Measurements from ENCODE around the gene NRXN3. TPM values are rescaled to one million over a fixed set of nuclear protein-coding genes. Genes with fewer than 3 reads are reported as not detected.
A peak's percentile ranks its signal among the peaks of the same experiment; 100 is the strongest.

NRXN3 gene
- total RNA-seq, 1 donor, result 0.27 TPM

- DNase-seq (ENCODE audit: low read depth in 2 of 3, low spot score in 2 of 3), result peak in 1 of 3 donors; percentile 28
Measured at GRCh38 chr14:79037106-79037505, 866.9 kb downstream of the NRXN3 start.

- DNase-seq (ENCODE audit: low read depth in 2 of 3, low spot score in 2 of 3), result peak in 1 of 3 donors; percentile 11
Measured at GRCh38 chr14:79037593-79037992, 867.4 kb downstream of the NRXN3 start.

GRCh38 chr14:79040790-79041189, 870.6 kb downstream of the NRXN3 start:
- DNase-seq (ENCODE audit: low read depth in 2 of 3, low spot score in 2 of 3), result no peak

GRCh38 chr14:79043194-79043889, 873.2 kb downstream of the NRXN3 start:
- DNase-seq (ENCODE audit: low read depth in 2 of 3, low spot score in 2 of 3), result no peak

GRCh38 chr14:79044894-79045624, 874.9 kb downstream of the NRXN3 start:
- DNase-seq (ENCODE audit: low read depth in 2 of 3, low spot score in 2 of 3), result no peak

- DNase-seq (ENCODE audit: low read depth in 2 of 3, low spot score in 2 of 3), result no peak
Measured at GRCh38 chr14:79050787-79051727, 880.9 kb downstream of the NRXN3 start.

GRCh38 chr14:79051742-79052141, 881.6 kb downstream of the NRXN3 start:
- DNase-seq (ENCODE audit: low read depth in 2 of 3, low spot score in 2 of 3), result no peak

- no peak for DNase-seq (ENCODE audit: low read depth in 2 of 3, low spot score in 2 of 3)
Measured at GRCh38 chr14:79056879-79057278, 886.7 kb downstream of the NRXN3 start.

- DNase-seq (ENCODE audit: low read depth in 2 of 3, low spot score in 2 of 3), result no peak
Measured at GRCh38 chr14:79057333-79057732, 887.2 kb downstream of the NRXN3 start.

- DNase-seq (ENCODE audit: low read depth in 2 of 3, low spot score in 2 of 3), result no peak
Measured at GRCh38 chr14:79062226-79062625, 892.1 kb downstream of the NRXN3 start.

GRCh38 chr14:79064214-79064613, 894.0 kb downstream of the NRXN3 start:
- no peak for DNase-seq (ENCODE audit: low read depth in 2 of 3, low spot score in 2 of 3)

GRCh38 chr14:79074510-79074909, 904.3 kb downstream of the NRXN3 start:
- DNase-seq (ENCODE audit: low read depth in 2 of 3, low spot score in 2 of 3), result no peak

GRCh38 chr14:79076428-79076827, 906.3 kb downstream of the NRXN3 start:
- DNase-seq (ENCODE audit: low read depth in 2 of 3, low spot score in 2 of 3), result no peak

GRCh38 chr14:79077096-79077495, 906.9 kb downstream of the NRXN3 start:
- no peak for DNase-seq (ENCODE audit: low read depth in 2 of 3, low spot score in 2 of 3)

- no peak for DNase-seq (ENCODE audit: low read depth in 2 of 3, low spot score in 2 of 3)
Measured at GRCh38 chr14:79080040-79080439, 909.9 kb downstream of the NRXN3 start.

GRCh38 chr14:79082883-79083282, 912.7 kb downstream of the NRXN3 start:
- no peak for DNase-seq (ENCODE audit: low read depth in 2 of 3, low spot score in 2 of 3)

GRCh38 chr14:79083356-79083755, 913.2 kb downstream of the NRXN3 start:
- no peak for DNase-seq (ENCODE audit: low read depth in 2 of 3, low spot score in 2 of 3)

GRCh38 chr14:79084861-79085260, 914.7 kb downstream of the NRXN3 start:
- no peak for DNase-seq (ENCODE audit: low read depth in 2 of 3, low spot score in 2 of 3)

GRCh38 chr14:79089576-79089975, 919.4 kb downstream of the NRXN3 start:
- DNase-seq (ENCODE audit: low read depth in 2 of 3, low spot score in 2 of 3), result no peak

GRCh38 chr14:79090641-79091180, 920.5 kb downstream of the NRXN3 start:
- DNase-seq (ENCODE audit: low read depth in 2 of 3, low spot score in 2 of 3), result no peak
